CD1c-positive myeloid dendritic cell (primary cell): Measurements from ENCODE around the gene CREB3L1.

ENCODE experiments used
- DNase-seq: peaks from one replicate; pipeline ENCODE4 v3.0.0-alpha.2; 2016; ENCODE audit errors: extremely low spot score

Gene CREB3L1

GRCh38 chr11:46363455-46364005 lies 86.1 kb downstream of the CREB3L1 start:
- peak; percentile 72 for DNase-seq

- no peak for DNase-seq
Measured at GRCh38 chr11:46364056-46364455, 86.6 kb downstream of the CREB3L1 start.

- DNase-seq, result no peak
Measured at GRCh38 chr11:46364791-46365190, 87.3 kb downstream of the CREB3L1 start.

- no peak for DNase-seq
Measured at GRCh38 chr11:46366260-46366659, 88.8 kb downstream of the CREB3L1 start.

- DNase-seq, result no peak
Measured at GRCh38 chr11:46366661-46367161, 89.2 kb downstream of the CREB3L1 start.

GRCh38 chr11:46367244-46367915 lies 89.9 kb downstream of the CREB3L1 start:
- DNase-seq, result peak; percentile 73

GRCh38 chr11:46367916-46368267 lies 90.4 kb downstream of the CREB3L1 start:
- no peak for DNase-seq

GRCh38 chr11:46369458-46370152 lies 92.1 kb downstream of the CREB3L1 start:
- DNase-seq, result peak; percentile 60

GRCh38 chr11:46370253-46370652 lies 92.8 kb downstream of the CREB3L1 start:
- DNase-seq, result no peak
